GM12878 (cell line): Measurements from ENCODE around the gene WRAP73.

Experiments
- CTCF ChIP-seq, 3 experiments: IDR thresholded peaks in 2 of 3; conservative IDR thresholded peaks in 1 of 3; 2 replicates each; pipeline ENCODE4 v1.5.1; 2011; ENCODE audit warnings: low read depth in 3 of 3, low read length in 3 of 3, mild to moderate bottlenecking in 3 of 3, control low read depth in 2 of 3, moderate library complexity in 2 of 3, inconsistent platforms in 1 of 3, mixed read lengths in 1 of 3; ENCODE audit not compliant: control insufficient read depth in 2 of 3, insufficient read depth in 1 of 3; ENCODE audit errors: extremely low read depth in 1 of 3
- ELK1 ChIP-seq: IDR thresholded peaks from 2 replicates; pipeline ENCODE4 v1.6.1; 2012; ENCODE audit warnings: low read depth, low read length, improper control_type of control experiment
- ESRRA ChIP-seq: IDR thresholded peaks from 2 replicates; pipeline ENCODE4 v1.6.1; 2012; ENCODE audit warnings: mild to moderate bottlenecking, low read length, improper control_type of control experiment
- MXI1 ChIP-seq: fragments of 150-350 bp; IDR thresholded peaks from 2 replicates; pipeline ENCODE4 v1.6.1; 2011; ENCODE audit warnings: low read depth, mild to moderate bottlenecking, inconsistent platforms, low read length, improper control_type of control experiment
- REST ChIP-seq: IDR thresholded peaks from 2 replicates; pipeline ENCODE4 v1.6.1; 2012; ENCODE audit warnings: mild to moderate bottlenecking, low read depth, low read length
- SMC3 ChIP-seq: IDR thresholded peaks from 2 replicates; pipeline ENCODE4 v1.6.1; 2011; ENCODE audit warnings: low read length, improper control_type of control experiment, borderline replicate concordance
- SREBF2 ChIP-seq: IDR thresholded peaks from 2 replicates; pipeline ENCODE4 v1.6.1; 2012; ENCODE audit warnings: mild to moderate bottlenecking, low read length
- USF2 ChIP-seq: IDR thresholded peaks from 2 replicates; pipeline ENCODE4 v1.6.1; 2011; ENCODE audit warnings: low read depth, low read length, improper control_type of control experiment, borderline replicate concordance

- TF ChIP-seq SMC3 (no peak), ESRRA (no peak), ELK1 (no peak), SREBF2 (no peak), USF2 (no peak), CTCF (IDR thresholded peaks at IDR 0.05 in 2 of 3, conservative IDR thresholded peaks at IDR 0.05 in 1 of 3; ENCODE audit: control insufficient read depth in 2 of 3, extremely low read depth in 1 of 3, insufficient read depth in 1 of 3, low read depth in 3 of 3, low read length in 3 of 3) (no peak), MXI1 (no peak), REST (no peak)
Measured at GRCh38 chr1:3599816-3600215, 50.1 kb downstream of the WRAP73 start.
